Stomach (tissue), 9 donors: ENCODE results near the gene MYO16. TPM values are rescaled to one million over a fixed set of nuclear protein-coding genes. Genes with fewer than 3 reads are reported as not detected.

Experiments
- DNase-seq, 2 donors: peaks; one replicate each; pipeline versions ENCODE4 v3.0.0 to v3.0.0-alpha.2; 2013 to 2019
- H3K27ac ChIP-seq, 5 donors: fragments of 200-600 bp in 4 of 5; sonication (generic) in 4 of 5; one replicate each; pipeline ENCODE4 v1.5.1; 2013 to 2019; ENCODE audit warnings: mild to moderate bottlenecking in 1 of 5, moderate library complexity in 1 of 5
- H3K27me3 ChIP-seq, 3 donors: fragments of 200-600 bp; sonication (generic); one replicate each; pipeline ENCODE4 v1.5.1; 2017 to 2019; ENCODE audit warnings: mixed run types in 1 of 3
- H3K36me3 ChIP-seq, 4 donors: fragments of 200-600 bp; sonication (generic); 1 replicate in 3 of 4; 2 replicates in 1 of 4; pipeline ENCODE4 v1.5.1; 2016 to 2019
- H3K4me1 ChIP-seq, 4 donors: fragments of 200-600 bp; sonication (generic); one replicate each; pipeline ENCODE4 v1.5.1; 2016 to 2019
- H3K4me3 ChIP-seq, 4 donors: fragments of 200-600 bp; sonication (generic) in 3 of 4; one replicate each; pipeline ENCODE4 v1.5.1; 2016 to 2019; ENCODE audit warnings: mild to moderate bottlenecking in 1 of 4
- H3K9me3 ChIP-seq, 4 donors: fragments of 200-600 bp; sonication (generic); one replicate each; pipeline ENCODE4 v1.5.1; 2016 to 2019
- EP300 ChIP-seq: sonication (generic); formaldehyde crosslinking; IDR thresholded peaks from one replicate; pipeline ENCODE4 v1.6.1; 2017; ENCODE audit warnings: antibody characterized with exemption
- POLR2A ChIP-seq, 4 donors: fragments of 450-650 bp; IDR thresholded peaks; one replicate each; pipeline ENCODE4 v1.6.1; 2016; ENCODE audit warnings: antibody characterized with exemption in 4 of 4, control low read depth in 2 of 4, mild to moderate bottlenecking in 1 of 4, moderate library complexity in 1 of 4
- POLR2AphosphoS5 ChIP-seq, 3 donors: sonication (generic); formaldehyde crosslinking; IDR thresholded peaks; one replicate each; pipeline ENCODE4 v1.6.1; 2016; ENCODE audit warnings: antibody characterized with exemption in 3 of 3
- WGBS, 5 donors: extraction: QIAGEN DNeasy Blood & Tissue Kit in 3 of 5; methylation state at CpG; one replicate each; pipeline versions ENCODE4 v1.1.5 to v1.1.7; 2013 to 2018; 5-methylcytosine and 5-hydroxymethylcytosine counted together
- intact Hi-C: fragments of 100-400 bp; cut with DNase I; formaldehyde crosslinking; loops from one replicate; pipeline ENCODE4 v1.15.1; 2023; ENCODE audit warnings: low total_unique reads
- polyA plus RNA-seq, 3 donors: library from polyadenylated mRNA; stranded (reverse); fragments of 200-250 nt; gene quantifications; one replicate each; pipeline ENCODE4 v1.2.3, GENCODE V29; 2013
- total RNA-seq, 5 donors: library from RNA; depleted of rRNA; stranded (reverse); fragments of >200 nt; gene quantifications; one replicate each; pipeline versions ENCODE4 v1.1.0 to v1.2.3, GENCODE V29; 2014 to 2016
- TF ChIP-seq, protein P1 (sequence below), 7 experiments: fragments of 450-650 bp in 4 of 7; fragments of 200-600 bp in 3 of 7; sonication (generic) in 3 of 7; IDR thresholded peaks; one replicate each; pipeline ENCODE4 v1.5.1; 2016 to 2019; ENCODE audit warnings: antibody characterized with exemption in 7 of 7, control low read depth in 2 of 7, mild to moderate bottlenecking in 1 of 7
- donor health status: healthy with polysubstance abuse.
- donor health status: Bipolar disorder and iron deficiency.
- donor health status: healthy.

The MYO16 gene
- total and polyA plus RNA-seq, 8 donors, result under 0.01 to 1.8 (median 0.15) TPM; not detected in 3

GRCh38 chr13:108940121-108940520 lies 310.7 kb downstream of the MYO16 start:
- Histone ChIP-seq H3K36me3 (no peaks in the 10 kb centered on the region), H3K27ac (no peak overlapping the region), H3K4me1 (no peaks in the 10 kb centered on the region), H3K27me3 (peaks cover 0 to 5% (median 0%) of the 10 kb centered on the region in 3 donors), H3K9me3 (no peaks in the 10 kb centered on the region), H3K4me3 (no peak overlapping the region)
- intact Hi-C loops, result no loop called here
- WGBS, 5 donors, result 59 to 76% (median 72%) methylated on average over 2 of the region's 2 CpGs
- DNase-seq, result no peak
- TF ChIP-seq EP300 (no peak), POLR2AphosphoS5 (IDR thresholded peaks at IDR 0.05) (no peak), POLR2A (IDR thresholded peaks at IDR 0.05) (no peak)
- TF ChIP-seq, protein P1, sequence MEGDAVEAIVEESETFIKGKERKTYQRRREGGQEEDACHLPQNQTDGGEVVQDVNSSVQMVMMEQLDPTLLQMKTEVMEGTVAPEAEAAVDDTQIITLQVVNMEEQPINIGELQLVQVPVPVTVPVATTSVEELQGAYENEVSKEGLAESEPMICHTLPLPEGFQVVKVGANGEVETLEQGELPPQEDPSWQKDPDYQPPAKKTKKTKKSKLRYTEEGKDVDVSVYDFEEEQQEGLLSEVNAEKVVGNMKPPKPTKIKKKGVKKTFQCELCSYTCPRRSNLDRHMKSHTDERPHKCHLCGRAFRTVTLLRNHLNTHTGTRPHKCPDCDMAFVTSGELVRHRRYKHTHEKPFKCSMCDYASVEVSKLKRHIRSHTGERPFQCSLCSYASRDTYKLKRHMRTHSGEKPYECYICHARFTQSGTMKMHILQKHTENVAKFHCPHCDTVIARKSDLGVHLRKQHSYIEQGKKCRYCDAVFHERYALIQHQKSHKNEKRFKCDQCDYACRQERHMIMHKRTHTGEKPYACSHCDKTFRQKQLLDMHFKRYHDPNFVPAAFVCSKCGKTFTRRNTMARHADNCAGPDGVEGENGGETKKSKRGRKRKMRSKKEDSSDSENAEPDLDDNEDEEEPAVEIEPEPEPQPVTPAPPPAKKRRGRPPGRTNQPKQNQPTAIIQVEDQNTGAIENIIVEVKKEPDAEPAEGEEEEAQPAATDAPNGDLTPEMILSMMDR (IDR thresholded peaks at IDR 0.05), result no peak

GRCh38 chr13:108943842-108944241 lies 314.4 kb downstream of the MYO16 start:
- WGBS, 5 donors, result 87 to 95% (median 93%) methylated on average over 7 of the region's 7 CpGs
- no peak for TF ChIP-seq POLR2AphosphoS5 (IDR thresholded peaks at IDR 0.05)
- TF ChIP-seq POLR2A (IDR thresholded peaks at IDR 0.05), result no peak
- TF ChIP-seq, protein P1 (IDR thresholded peaks at IDR 0.05), result no peak
- no peak for TF ChIP-seq EP300
- Histone ChIP-seq H3K4me3 (no peak overlapping the region), H3K9me3 (no peaks in the 10 kb centered on the region), H3K4me1 (no peaks in the 10 kb centered on the region), H3K36me3 (no peaks in the 10 kb centered on the region), H3K27me3 (no peaks in the 10 kb centered on the region), H3K27ac (no peak overlapping the region)
- intact Hi-C loops, result no loop called here
- DNase-seq, result no peak

DNA sequence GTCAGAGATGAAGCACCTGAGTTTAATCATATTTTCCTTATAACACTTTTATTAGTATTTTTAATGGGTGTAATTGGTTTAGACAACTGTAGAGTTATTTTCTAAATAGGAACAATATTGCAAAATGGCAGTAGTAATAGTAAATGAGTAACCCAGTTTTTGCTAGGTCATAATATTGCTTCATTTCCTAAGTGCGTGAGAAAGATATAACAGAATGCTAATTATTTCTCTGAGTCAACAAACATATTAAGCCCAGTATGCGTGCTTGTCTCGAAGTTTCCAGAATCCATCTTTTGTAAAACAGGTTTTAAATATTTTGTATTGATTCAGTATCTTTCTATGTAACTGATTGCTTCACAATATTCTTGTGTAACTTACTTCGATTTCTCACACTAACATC lies 315.3 kb downstream of the MYO16 start:
- Histone ChIP-seq H3K4me3 (no peak overlapping the region), H3K4me1 (no peaks in the 10 kb centered on the region), H3K36me3 (no peaks in the 10 kb centered on the region), H3K27me3 (no peaks in the 10 kb centered on the region), H3K9me3 (no peaks in the 10 kb centered on the region), H3K27ac (no peak overlapping the region)
- DNase-seq, result no peak
- TF ChIP-seq, protein P1 (IDR thresholded peaks at IDR 0.05), result no peak
- no peak for TF ChIP-seq EP300
- TF ChIP-seq POLR2A (IDR thresholded peaks at IDR 0.05), result no peak
- no peak for TF ChIP-seq POLR2AphosphoS5 (IDR thresholded peaks at IDR 0.05)
- intact Hi-C loops, result no loop called here
- 62 to 69% (median 68%) methylated on average over 4 of the region's 4 CpGs for WGBS, 5 donors

DNA sequence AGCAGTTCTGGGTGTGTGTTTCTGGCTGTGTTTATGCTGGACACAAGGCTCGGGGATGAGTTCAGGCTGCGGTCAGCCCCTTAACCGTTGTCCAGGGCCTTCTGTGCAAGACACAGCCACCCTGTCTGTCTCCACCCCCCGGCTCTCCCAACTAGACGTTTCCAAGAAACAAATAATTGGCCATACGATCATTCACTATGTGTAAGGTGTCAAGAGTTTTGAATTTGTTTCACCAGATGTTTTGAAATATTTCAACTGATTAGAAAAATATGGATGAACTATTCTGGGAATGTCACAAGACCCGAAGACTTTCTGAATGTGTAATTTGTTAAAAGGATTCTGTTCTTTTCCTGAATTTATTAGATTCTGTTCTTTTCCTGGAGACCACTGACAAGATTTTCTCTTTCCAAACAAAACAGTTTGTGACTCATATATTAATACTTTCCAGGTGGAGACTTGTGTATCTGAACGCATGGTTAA lies 318.2 kb downstream of the MYO16 start:
- Histone ChIP-seq H3K36me3 (no peaks in the 10 kb centered on the region), H3K27me3 (no peaks in the 10 kb centered on the region), H3K9me3 (no peaks in the 10 kb centered on the region), H3K27ac (peak overlapping the region in 1 of 5 donors; percentile 22), H3K4me3 (no peak overlapping the region), H3K4me1 (no peaks in the 10 kb centered on the region)
- DNase-seq, result peak in 1 of 2 donors; percentile 78
- TF ChIP-seq, protein P1 (IDR thresholded peaks at IDR 0.05), result no peak
- TF ChIP-seq EP300 (no peak), POLR2A (IDR thresholded peaks at IDR 0.05) (no peak), POLR2AphosphoS5 (IDR thresholded peaks at IDR 0.05) (no peak)
- 67 to 77% (median 74%) methylated on average over 8 of the region's 8 CpGs for WGBS, 5 donors
- intact Hi-C loops, result no loop called here
